ENCODE data around the gene LINGO1.

LINGO1 gene

DNA sequence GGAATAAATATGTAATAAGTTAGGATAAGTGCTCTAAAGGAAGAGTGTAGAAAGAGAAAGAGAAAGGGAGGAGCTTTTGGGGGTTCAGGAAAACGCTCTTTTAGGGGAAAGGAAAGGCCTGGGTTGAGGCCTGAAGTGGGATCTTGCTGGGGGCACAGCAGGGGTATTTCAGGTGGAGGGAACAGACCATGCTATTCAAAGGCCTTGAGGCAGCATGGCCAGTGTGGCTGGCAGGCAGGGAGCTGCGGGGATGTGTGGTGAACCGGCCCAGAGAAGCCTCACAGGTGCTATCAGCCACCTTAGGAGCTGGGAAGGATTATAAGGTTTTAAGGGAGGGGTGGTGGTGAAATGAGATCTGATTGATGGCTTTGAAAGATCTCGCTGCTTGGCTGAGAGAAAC lies 66.6 kb downstream of the LINGO1 start:
- intact Hi-C loops (cut with DNase I), result no loop called here
- no peak for DNase-seq

DNA sequence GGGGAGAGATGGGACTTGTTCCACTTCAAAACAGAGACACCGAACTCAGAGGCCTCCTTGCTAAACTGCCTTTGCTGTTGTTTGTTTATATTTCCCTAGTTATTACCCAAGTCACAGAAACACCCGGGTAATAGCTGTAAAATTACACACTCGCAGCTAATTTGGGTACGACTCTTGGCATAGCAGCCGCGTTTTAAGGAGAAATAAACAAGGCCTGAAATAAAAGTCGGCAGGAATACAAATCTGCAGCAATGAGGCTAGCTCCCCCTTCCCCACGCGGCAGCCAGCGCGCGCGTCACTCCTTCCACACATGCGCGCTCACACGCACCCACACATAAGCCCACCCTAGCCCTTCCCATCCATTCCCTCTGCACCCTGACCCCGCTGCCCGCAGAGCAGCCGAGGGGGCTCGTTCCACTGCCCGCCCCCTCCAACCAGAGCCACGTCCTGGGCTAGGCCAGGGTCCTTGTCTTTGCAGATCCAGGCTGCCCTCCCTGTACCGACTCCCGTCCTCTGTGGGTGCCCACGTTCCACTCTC lies 67.3 kb downstream of the LINGO1 start:
- no peak for DNase-seq
- intact Hi-C loops (cut with DNase I), result no loop called here

DNA sequence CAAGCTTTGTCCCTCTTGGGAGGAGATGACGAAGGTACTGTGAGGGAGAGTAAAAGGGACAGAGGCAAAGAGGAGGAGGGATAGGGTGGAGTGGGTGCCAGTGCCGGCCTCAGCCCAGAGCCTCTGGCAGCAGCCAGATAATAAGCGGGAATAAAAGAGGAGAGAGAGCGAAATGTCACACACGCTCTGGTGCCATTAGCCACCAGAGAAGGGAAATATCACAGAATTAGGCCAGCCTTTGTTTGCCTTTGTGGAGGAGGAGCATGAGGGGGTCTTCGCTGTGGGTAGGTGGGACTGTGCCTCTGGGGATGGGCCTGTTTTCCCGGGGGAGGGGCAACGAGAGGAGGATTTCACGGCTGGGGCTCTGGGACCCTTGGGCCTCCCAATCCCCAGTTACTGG lies 67.8 kb downstream of the LINGO1 start:
- no peak for DNase-seq
- intact Hi-C loops (cut with DNase I), result no loop called here

DNA sequence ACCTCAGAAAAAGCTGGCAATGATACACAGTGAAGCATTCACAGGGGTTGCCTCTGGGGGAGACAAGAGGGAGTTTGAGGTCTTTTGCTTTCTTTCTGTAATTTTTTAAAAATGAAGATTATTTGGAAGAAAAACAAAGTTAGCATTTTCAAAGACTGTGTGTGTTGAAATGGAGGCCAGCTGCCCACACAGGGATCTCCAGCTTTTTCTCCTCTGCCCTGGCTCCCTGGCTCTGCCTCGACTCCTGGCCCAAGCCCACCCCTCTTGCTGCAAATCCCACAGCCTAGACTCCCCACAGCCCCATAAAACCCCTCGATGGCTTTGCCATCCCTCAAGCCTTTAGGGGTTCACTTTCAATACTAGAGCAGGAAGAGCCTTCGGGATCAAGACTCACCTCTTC lies 68.4 kb downstream of the LINGO1 start:
- no peak for DNase-seq
- intact Hi-C loops (cut with DNase I), result no loop called here

DNA sequence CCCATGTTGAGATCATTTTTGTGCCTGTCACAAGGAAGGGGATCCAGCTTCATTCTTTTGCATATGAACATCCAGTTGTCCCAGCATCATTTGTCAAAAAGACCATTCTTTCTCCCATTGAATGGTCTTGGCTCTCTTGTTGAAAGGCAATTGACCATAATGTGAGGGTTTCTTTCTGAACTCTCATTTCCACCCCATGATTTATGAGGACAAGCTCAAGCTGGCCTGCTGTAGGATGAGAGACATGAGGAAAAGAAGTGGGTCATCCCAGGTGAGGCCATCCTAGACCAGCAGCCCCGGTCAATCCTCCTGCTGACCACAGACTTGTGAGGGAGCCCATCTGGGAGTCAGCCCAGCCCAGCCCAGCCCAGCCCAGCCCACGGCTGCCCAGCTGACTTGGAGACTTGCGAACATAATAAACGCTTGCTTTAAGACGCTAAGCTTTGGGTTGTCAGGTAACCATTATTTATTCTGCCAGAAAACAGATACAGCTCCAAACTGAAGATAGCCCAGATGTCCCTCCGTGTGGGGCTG lies 69.0 kb downstream of the LINGO1 start:
- intact Hi-C loops (cut with DNase I), result no loop called here
- DNase-seq, result peak in 6 of 42 donors; percentile 32 to 71 (median 46)
